Testis (tissue), 2 donors: ENCODE results near the gene STK39.

Experiments
- CTCF ChIP-seq, 3 experiments: fragments of 450-650 bp in 2 of 3; fragments of 200-600 bp in 1 of 3; sonication (generic) in 1 of 3; IDR thresholded peaks; one replicate each; pipeline ENCODE4 v1.5.1; 2016 to 2019; ENCODE audit warnings: antibody characterized with exemption in 3 of 3, mild to moderate bottlenecking in 2 of 3, moderate library complexity in 1 of 3
- POLR2A ChIP-seq: fragments of 450-650 bp; IDR thresholded peaks from one replicate; pipeline ENCODE4 v1.6.1; 2017; ENCODE audit warnings: antibody characterized with exemption, mild to moderate bottlenecking, moderate library complexity

GRCh38 chr2:168180483-168180882 lies 66.9 kb downstream of the STK39 start:
- TF ChIP-seq CTCF (IDR thresholded peaks at IDR 0.05) (no peak), POLR2A (no peak)
